CD4-positive, alpha-beta memory T cell (primary cell): Measurements from ENCODE around the gene AQP7. TPM values are rescaled to one million over a fixed set of nuclear protein-coding genes. Genes with fewer than 3 reads are reported as not detected.
A peak's percentile ranks its signal among the peaks of the same experiment; 100 is the strongest.
"Not testable (repeated sequence)": the region's sequence is repeated elsewhere in the genome, so short reads cannot be mapped to it uniquely, and the experiment has no call there.

ENCODE experiments used
- CTCF ChIA-PET: fragments of 350-600 bp; sonication (Branson Sonifier 250); formaldehyde crosslinking; loops from one replicate; lab custom pipeline; 2021; ENCODE audit warnings: inconsistent platforms; ENCODE audit not compliant: partially characterized antibody; lab: Charles Lee
- POLR2A ChIA-PET: fragments of 350-600 bp; sonication (Branson Sonifier 250); formaldehyde crosslinking; loops from one replicate; lab custom pipeline; 2021; ENCODE audit not compliant: partially characterized antibody; lab: Charles Lee
- DNase-seq, 5 donors: peaks; one replicate each; pipeline versions ENCODE4 v3.0.0 to v3.0.0-alpha.2; 2020 to 2022; ENCODE audit warnings: mixed read lengths in 1 of 5
- H3K27ac ChIP-seq: one replicate; pipeline ENCODE4 v1.7.0; 2013; ENCODE audit warnings: low read depth, low read length
- H3K27me3 ChIP-seq: 2 replicates; pipeline ENCODE4 v1.7.0; 2013; ENCODE audit warnings: mild to moderate bottlenecking, low read length, moderate library complexity; ENCODE audit not compliant: insufficient read depth
- H3K36me3 ChIP-seq: 2 replicates; pipeline ENCODE4 v1.7.0; 2013; ENCODE audit warnings: mild to moderate bottlenecking, low read length, moderate library complexity; ENCODE audit not compliant: insufficient read depth
- H3K4me1 ChIP-seq: 2 replicates; pipeline ENCODE4 v1.7.0; 2013; ENCODE audit warnings: mild to moderate bottlenecking, low read length, moderate library complexity; ENCODE audit not compliant: insufficient read depth
- H3K4me3 ChIP-seq, 2 donors: one replicate each; pipeline ENCODE4 v1.7.0; 2013; ENCODE audit warnings: low read length in 2 of 2, mild to moderate bottlenecking in 1 of 2
- H3K9me3 ChIP-seq, 2 donors: one replicate each; pipeline ENCODE4 v1.7.0; 2013; ENCODE audit warnings: low read length in 2 of 2, control low read depth in 1 of 2; ENCODE audit not compliant: control insufficient read depth in 1 of 2
- H3K27ac Mint-ChIP-seq, 7 donors: one replicate each; pipeline ENCODE4 v1.8.0; 2020 to 2021; ENCODE audit warnings: mixed read lengths in 7 of 7, mild to moderate bottlenecking in 6 of 7, inconsistent platforms in 3 of 7, moderate library complexity in 3 of 7
- H3K27me3 Mint-ChIP-seq, 2 donors: one replicate each; pipeline ENCODE4 v1.8.0; 2020 to 2021; ENCODE audit warnings: mixed read lengths in 2 of 2
- H3K36me3 Mint-ChIP-seq, 2 donors: one replicate each; pipeline ENCODE4 v1.8.0; 2020 to 2021; ENCODE audit warnings: mixed read lengths in 2 of 2, inconsistent platforms in 1 of 2, mild to moderate bottlenecking in 1 of 2
- H3K4me1 Mint-ChIP-seq, 4 donors: one replicate each; pipeline ENCODE4 v1.8.0; 2020 to 2021; ENCODE audit warnings: mixed read lengths in 4 of 4, mild to moderate bottlenecking in 1 of 4
- H3K4me3 Mint-ChIP-seq, 8 donors: one replicate each; pipeline ENCODE4 v1.8.0; 2020 to 2021; ENCODE audit warnings: mixed read lengths in 8 of 8, mild to moderate bottlenecking in 7 of 8, moderate library complexity in 6 of 8, inconsistent platforms in 3 of 8
- H3K9me3 Mint-ChIP-seq, 8 donors: one replicate each; pipeline ENCODE4 v1.8.0; 2020 to 2021; ENCODE audit warnings: mixed read lengths in 8 of 8, mild to moderate bottlenecking in 5 of 8, inconsistent platforms in 3 of 8, moderate library complexity in 1 of 8
- intact Hi-C: fragments of 100-400 bp; cut with micrococcal nuclease; formaldehyde crosslinking; loops from one replicate; pipeline ENCODE4 v1.15.1; 2023
- polyA plus RNA-seq, 2 donors: library from polyadenylated mRNA; unstranded; fragments of 300-500 nt; fragmentation: Illumina TruSeq; gene quantifications; one replicate each; pipeline ENCODE4 v1.2.3, GENCODE V29; 2021
- total RNA-seq, 2 experiments: library from RNA; stranded (reverse); gene quantifications; one replicate each; pipeline ENCODE4 v1.2.3, GENCODE V29; 2021

The AQP7 gene
- total and polyA plus RNA-seq, 4 experiments from 2014 or later = 0.30 to 0.81 TPM; not detected in 2

DNA sequence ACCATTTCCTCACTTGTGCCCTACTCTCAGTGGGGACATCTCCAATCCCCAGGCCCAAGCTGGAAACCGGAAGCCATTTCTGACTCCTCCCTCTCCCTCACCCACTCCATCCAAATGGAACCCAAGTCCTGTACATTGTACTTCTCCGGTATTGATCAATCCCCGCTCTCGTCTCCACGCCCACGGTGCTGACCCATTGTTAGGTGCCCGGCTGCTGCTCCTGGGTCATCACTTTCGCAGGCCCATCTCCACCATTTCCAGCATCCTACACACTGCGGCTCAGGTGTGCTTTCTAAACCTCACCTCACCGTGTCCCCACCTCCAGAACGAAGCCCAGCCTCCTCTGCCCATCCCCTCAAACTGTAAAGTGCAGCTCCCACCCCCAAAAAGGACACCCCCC lies 19.0 kb downstream of the AQP7 start:
- CTCF ChIA-PET = interaction anchor here (1.4 kb wide), 1 partner anchor 9 kb away, joined by 4 read pairs; no protein-coding TSS in a partner anchor

DNA sequence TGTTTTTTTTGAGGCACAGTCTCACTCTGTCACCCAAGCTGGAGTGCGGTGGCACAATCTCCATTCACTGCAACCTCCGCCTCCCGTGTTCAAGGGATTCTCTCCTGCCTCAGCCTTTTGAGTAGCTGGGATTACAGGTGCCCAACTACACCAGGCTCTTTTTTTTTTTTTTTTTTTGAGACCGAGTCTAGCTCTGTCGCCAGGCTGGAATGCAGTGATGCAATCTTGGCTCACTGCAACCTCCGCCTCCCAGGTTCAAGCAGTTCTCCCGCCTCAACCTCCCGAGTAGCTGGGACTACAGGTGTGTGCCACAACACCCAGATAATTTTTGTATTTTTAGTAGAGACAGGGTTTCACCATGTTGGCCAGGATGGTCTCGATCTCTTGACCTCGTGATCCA lies 20.0 kb downstream of the AQP7 start:
- H3K4me1 Mint-ChIP-seq, DNase-seq, H3K4me3 ChIP-seq, H3K36me3 ChIP-seq, H3K4me3 Mint-ChIP-seq, H3K27ac Mint-ChIP-seq, H3K4me1 ChIP-seq, H3K27me3 ChIP-seq, H3K36me3 Mint-ChIP-seq, POLR2A ChIA-PET, H3K9me3 ChIP-seq, H3K27ac ChIP-seq, H3K27me3 Mint-ChIP-seq, H3K9me3 Mint-ChIP-seq, intact Hi-C loops: not testable (repeated sequence)
- CTCF ChIA-PET = interaction anchor here (0.6 to 1.4 kb wide), 2 partner anchors 8 to 20 kb away, joined by 3 to 4 read pairs; partner anchors contain the start of gene AQP7

More for the DNA sequence above, 19.0 kb downstream of the AQP7 start:
- H3K9me3 ChIP-seq, H3K4me3 Mint-ChIP-seq, H3K27me3 ChIP-seq, DNase-seq, H3K27ac ChIP-seq, H3K4me1 Mint-ChIP-seq, H3K9me3 Mint-ChIP-seq, H3K36me3 Mint-ChIP-seq, intact Hi-C loops, H3K4me1 ChIP-seq, H3K27me3 Mint-ChIP-seq, POLR2A ChIA-PET, H3K4me3 ChIP-seq, H3K36me3 ChIP-seq: not testable (repeated sequence)
- peak overlapping the region in 1 of 7 donors; percentile 44 for H3K27ac Mint-ChIP-seq

DNA sequence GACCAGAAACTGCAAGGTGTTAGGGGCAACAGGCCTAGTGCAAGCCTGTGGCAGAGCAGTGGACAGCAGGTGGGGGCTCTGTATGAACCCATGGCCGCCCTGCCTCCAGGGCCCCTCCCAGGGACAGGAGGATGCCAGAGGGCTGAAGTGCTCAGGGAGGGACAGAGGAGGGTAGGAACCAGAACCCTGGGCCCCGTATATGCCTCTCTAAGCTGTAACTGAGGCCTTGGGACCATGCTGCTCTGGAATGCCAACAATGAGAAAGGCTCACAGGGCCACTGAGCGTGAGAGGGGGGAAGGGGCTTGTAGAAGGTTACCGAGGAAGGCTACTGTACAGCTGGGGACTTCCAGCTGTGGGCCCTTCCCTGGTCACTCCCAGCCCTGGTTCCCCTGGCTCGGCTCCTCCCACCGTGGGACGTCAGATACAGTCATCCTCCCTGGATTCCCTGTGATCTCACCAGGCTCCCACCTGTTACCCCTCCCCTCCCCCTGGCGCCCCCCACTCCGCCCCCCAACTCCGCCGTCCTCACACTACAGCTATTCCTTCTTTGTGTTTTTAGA lies 21.1 kb downstream of the AQP7 start:
- intact Hi-C loops = no loop called here
- DNase-seq = no peak
- H3K4me3 ChIP-seq = no peak overlapping the region
- CTCF ChIA-PET = interaction anchor here (1.1 kb wide), 1 partner anchor 9 kb away, joined by 3 read pairs; no protein-coding TSS in a partner anchor
- POLR2A ChIA-PET = no interaction called here
- Mint-ChIP-seq H3K4me3 (no peak overlapping the region), H3K27me3 (no peaks in the 10 kb centered on the region), H3K36me3 (no peaks in the 10 kb centered on the region), H3K9me3 (no peaks in the 10 kb centered on the region), H3K27ac (no peak overlapping the region), H3K4me1 (no peaks in the 10 kb centered on the region)
- H3K36me3 ChIP-seq = no peaks in the 10 kb centered on the region
- no peaks in the 10 kb centered on the region for H3K9me3 ChIP-seq
- H3K27ac ChIP-seq = no peak overlapping the region
- no peaks in the 10 kb centered on the region for H3K27me3 ChIP-seq
- no peaks in the 10 kb centered on the region for H3K4me1 ChIP-seq

DNA sequence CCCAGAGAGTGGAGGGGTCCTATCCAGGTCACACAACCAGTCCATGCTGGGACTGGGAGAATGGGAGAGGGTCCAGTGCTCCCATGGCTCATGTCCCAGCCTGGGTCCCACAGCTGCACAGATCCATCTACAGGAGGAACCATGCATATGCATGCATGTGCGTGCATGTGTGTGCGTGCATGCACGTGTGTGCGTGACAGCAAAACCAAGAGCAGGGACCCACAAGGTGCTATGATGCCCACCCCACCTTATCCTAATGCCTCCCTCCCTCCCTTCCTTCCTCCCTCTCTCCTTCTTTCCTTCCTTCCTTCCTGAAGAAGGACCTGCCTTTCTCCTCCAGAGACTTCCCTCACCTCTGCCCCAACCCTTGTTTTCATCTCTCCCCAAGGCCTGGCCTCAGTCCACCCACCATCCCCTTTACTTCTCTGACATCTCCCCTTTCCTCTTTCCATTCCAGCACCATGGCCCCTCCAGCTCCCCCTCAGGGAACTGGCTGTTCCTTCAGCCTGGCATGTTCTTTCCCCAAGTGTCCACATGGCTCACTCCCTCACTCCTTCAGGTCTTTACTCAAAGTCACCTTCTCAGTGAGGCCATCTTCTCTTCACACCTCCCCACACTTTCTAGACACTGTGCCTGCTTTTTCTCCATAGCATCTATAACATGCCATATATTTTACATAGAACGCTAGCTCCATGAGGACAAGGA lies 21.8 kb downstream of the AQP7 start:
- Histone ChIP-seq H3K4me1 (no peaks in the 10 kb centered on the region), H3K9me3 (no peaks in the 10 kb centered on the region), H3K27ac (no peak overlapping the region), H3K4me3 (no peak overlapping the region), H3K36me3 (no peaks in the 10 kb centered on the region), H3K27me3 (no peaks in the 10 kb centered on the region)
- Mint-ChIP-seq H3K4me1 (peaks cover 0 to 3% (median 0%) of the 10 kb centered on the region in 4 donors), H3K4me3 (no peak overlapping the region), H3K27ac (no peak overlapping the region), H3K9me3 (no peaks in the 10 kb centered on the region), H3K36me3 (no peaks in the 10 kb centered on the region), H3K27me3 (no peaks in the 10 kb centered on the region)
- no peak for DNase-seq
- POLR2A ChIA-PET = no interaction called here
- CTCF ChIA-PET = interaction anchor here (1.0 to 1.1 kb wide), 2 partner anchors 8 to 12 kb away, joined by 3 read pairs; no protein-coding TSS in a partner anchor
- intact Hi-C loops = no loop called here

DNA sequence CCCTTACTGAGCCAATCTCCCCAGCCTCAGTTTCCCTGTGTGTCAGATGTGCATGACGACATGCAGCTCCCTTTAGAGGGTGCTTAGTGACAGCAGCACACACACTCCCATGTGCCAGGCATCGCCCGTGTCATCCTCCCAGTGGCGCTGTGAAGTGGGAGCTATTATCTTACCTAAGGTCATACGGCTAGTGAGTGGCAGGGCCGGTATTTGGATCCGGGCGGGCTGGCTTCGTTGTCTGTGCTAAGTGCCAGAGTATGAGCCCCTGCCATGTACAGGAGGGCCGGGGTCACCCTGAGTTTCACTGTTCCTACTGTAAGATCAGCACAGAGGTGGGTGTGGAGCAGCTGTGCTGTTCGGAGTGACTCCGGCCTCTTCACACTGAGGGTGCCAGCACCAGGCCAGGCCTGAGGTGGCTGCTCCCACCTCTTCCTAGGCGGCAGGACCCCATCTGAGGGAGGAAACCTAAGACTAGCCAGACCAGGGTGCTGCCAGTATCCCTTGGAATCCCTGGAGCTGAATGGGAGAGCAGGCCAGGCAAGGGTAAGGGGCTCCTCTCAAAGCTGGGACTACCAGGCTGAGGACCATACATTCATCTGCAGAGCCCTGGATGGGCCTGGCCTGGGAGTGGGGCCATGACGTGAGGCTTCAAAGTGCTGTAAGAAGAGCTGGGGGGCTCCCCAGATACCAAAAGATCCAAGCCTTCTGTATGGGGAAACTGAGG lies 22.5 kb downstream of the AQP7 start:
- peaks cover 0 to 5% (median 4%) of the 10 kb centered on the region in 4 donors for H3K4me1 Mint-ChIP-seq
- POLR2A ChIA-PET = no interaction called here

DNA sequence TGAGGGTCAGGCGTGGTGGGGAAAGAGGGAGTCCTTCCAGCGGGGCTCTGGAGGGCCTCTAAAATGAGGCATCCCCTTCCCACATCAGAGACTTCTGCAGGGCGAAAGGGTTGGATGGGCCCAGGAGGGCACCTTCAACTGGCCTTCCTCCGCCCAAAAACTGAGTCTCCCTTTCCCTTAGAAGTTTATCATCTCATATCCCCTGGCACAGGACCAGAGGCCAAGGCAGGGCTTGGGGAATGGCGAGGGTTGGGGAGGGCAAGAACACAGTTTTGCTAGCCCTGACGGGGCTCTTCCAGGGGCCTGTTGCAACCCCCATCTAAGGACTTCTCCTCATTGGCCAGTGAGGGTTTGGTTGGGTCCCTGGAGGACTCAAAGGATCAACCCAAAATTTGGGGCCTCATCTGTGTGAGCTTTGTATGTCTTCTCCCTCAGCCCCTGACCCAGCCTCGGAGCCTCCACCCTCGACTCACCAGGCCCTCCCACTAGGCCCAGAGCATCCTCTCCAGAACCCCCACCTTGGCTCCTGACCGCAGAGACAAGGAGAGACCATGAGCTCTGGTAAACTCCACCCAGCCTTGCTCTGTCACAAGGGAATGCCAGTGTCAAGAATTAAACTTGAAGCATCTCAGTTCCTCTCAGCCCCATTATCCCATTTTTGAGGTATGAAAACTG lies 24.1 kb downstream of the AQP7 start:
- no peaks in the 10 kb centered on the region for H3K9me3 Mint-ChIP-seq
- Histone ChIP-seq H3K4me1 (peaks cover 3% of the 10 kb centered on the region), H3K27ac (no peak overlapping the region), H3K4me3 (no peak overlapping the region), H3K36me3 (no peaks in the 10 kb centered on the region), H3K9me3 (no peaks in the 10 kb centered on the region), H3K27me3 (no peaks in the 10 kb centered on the region)
- intact Hi-C loops = no loop called here
- no peak overlapping the region for H3K4me3 Mint-ChIP-seq
- peaks cover 0 to 7% (median 5%) of the 10 kb centered on the region in 4 donors for H3K4me1 Mint-ChIP-seq
- H3K27ac Mint-ChIP-seq = no peak overlapping the region
- no peaks in the 10 kb centered on the region for H3K27me3 Mint-ChIP-seq
- ChIA-PET POLR2A (no interaction called here), CTCF (interaction anchor here (7.2 kb wide), 1 partner anchor 88 kb away, joined by 120 read pairs; no protein-coding TSS in a partner anchor)
- H3K36me3 Mint-ChIP-seq = peaks cover 0 to 2% of the 10 kb centered on the region in 2 donors
- no peak for DNase-seq

More for the DNA sequence above, 22.5 kb downstream of the AQP7 start:
- DNase-seq = no peak
- Mint-ChIP-seq H3K36me3 (peaks cover 0 to under 1% of the 10 kb centered on the region in 2 donors), H3K9me3 (no peaks in the 10 kb centered on the region), H3K27me3 (no peaks in the 10 kb centered on the region), H3K4me3 (no peak overlapping the region), H3K27ac (peak overlapping the region in 1 of 7 donors; percentile 17)
- H3K27me3 ChIP-seq = no peaks in the 10 kb centered on the region
- H3K27ac ChIP-seq = no peak overlapping the region
- CTCF ChIA-PET = interaction anchor here (1.0 kb wide), 1 partner anchor 12 kb away, joined by 3 read pairs; no protein-coding TSS in a partner anchor
- H3K9me3 ChIP-seq = no peaks in the 10 kb centered on the region
- H3K4me3 ChIP-seq = no peak overlapping the region
- no peaks in the 10 kb centered on the region for H3K36me3 ChIP-seq
- intact Hi-C loops = no loop called here
- H3K4me1 ChIP-seq = peaks cover 3% of the 10 kb centered on the region
